ENCODE data around the gene PRSS8. TPM values are rescaled to one million over a fixed set of nuclear protein-coding genes. Genes with fewer than 3 reads are reported as not detected.
"Not testable (repeated sequence)": the region's sequence is repeated elsewhere in the genome, so short reads cannot be mapped to it uniquely, and the experiment has no call there.

PRSS8 gene
- polyA plus RNA-seq, 3 donors from 2014 or later = not detected

DNA sequence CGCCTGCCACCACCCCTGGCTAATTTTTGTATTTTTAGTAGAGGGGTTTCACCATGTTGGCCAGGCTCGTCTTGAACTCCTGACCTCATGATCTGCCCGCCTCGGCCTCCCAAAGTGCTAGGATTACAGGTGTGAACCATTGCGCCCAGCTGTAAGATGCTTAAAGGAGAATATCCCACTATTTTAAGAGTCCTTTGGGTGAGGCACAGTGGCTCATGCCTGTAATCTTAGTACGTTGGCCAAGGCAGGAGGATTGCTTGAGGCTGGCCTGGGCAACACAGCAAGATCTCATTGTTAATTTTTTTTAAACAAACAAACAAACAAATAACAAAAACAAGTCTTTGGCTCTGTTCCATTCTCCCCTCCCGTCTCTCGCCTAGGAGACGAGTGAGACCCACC, 5.5 kb upstream of the PRSS8 start:
- not testable (repeated sequence) for H3K27me3 Mint-ChIP-seq (ENCODE audit: low read depth in 3 of 3); DNase-seq; H3K36me3 Mint-ChIP-seq; H3K9me3 Mint-ChIP-seq
- peak overlapping the region in 1 of 5 donors; percentile 51 for H3K4me3 Mint-ChIP-seq
- peak overlapping the region in 4 of 6 donors; percentile 11 to 69 (median 52) for H3K27ac Mint-ChIP-seq
- H3K4me1 Mint-ChIP-seq = peaks cover 6 to 13% of the 10 kb centered on the region in 2 donors

DNA sequence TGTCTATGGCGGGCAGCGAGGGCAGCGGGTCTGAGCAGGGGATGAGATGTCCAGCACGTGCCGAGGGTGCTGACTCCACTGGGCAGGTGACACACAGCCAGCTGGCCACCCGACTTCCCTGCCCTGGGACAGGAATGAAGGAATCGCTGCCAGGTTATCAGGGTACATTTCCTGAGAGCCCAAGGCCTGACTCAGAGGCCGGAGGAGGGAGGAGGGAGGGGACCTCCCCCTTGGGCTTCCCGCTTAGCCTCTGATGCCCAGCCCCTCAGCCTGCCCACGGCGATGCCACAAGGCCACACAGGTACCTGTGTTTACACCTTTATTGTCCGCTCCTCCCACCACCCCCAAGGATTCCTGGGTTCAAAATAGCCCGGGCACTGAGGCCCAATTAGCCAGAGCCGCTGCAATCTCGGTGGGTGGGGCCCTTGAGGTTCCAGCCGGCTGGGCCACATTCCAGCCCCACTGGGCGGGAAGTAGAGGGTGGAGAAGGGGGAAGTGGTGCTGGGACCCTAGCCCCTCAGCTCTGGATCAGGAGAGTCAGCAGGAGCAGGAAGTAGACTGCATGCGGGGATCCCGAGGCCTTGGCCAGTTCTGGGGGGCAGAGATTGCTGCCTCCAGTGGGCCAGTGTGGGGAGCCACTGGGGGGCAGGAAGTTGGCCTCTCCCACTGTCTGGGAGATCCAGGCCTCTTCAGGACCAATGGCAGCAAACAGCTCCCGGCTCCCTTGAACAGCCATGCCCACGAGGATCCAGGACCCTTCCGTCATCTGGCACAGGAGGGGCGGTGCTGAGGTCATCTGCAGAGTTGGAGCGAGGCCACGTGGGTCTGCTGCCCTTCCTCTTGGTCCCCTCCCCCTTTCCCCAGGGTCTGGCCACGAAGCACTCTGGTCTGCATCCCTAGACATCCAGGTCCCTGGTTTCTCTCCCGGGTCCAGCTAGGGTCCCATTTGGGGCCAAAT, 3.4 kb upstream of the PRSS8 start:
- Mint-ChIP-seq H3K27me3 (ENCODE audit: low read depth in 3 of 3) (no peaks in the 10 kb centered on the region), H3K4me3 (no peak overlapping the region), H3K4me1 (peaks cover 6 to 12% of the 10 kb centered on the region in 2 donors), H3K9me3 (no peaks in the 10 kb centered on the region), H3K36me3 (no peaks in the 10 kb centered on the region), H3K27ac (no peak overlapping the region)
- no peak for DNase-seq

DNA sequence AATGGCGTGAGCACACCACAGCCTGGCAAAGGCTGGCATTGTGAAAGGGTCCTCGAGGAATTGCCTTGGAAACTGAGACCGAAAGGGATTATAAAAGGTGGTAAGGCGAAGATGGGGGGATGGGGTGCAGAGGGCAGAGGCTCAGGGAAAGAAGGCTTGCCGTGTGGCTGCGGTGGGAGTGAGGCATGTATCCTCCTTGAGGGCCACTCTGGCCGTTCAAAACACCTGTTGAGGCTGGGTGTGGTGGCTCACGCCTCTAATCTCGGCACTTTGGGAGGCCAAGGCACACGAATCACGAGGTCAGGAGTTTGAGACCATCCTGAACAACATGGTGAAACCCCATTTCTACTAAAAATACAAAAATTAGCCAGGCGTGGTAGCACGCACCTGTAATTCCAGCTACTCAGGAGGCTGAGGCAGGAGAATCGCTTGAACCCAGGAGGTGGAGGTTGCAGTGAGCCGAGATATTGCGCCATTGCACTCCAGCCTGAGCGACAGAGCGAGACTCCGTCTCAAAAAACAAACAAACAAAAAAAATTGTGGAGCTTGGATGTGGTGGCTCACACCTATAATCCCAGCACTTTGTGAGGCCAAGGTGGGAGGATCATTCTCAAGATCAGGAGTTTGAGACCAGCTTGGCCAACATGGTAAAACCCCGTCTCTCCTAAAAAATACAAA, 1.4 kb upstream of the PRSS8 start:
- not testable (repeated sequence) for H3K27ac Mint-ChIP-seq; H3K4me1 Mint-ChIP-seq; H3K27me3 Mint-ChIP-seq (ENCODE audit: low read depth in 3 of 3); DNase-seq; H3K9me3 Mint-ChIP-seq; H3K4me3 Mint-ChIP-seq
- H3K36me3 Mint-ChIP-seq = peaks cover 0 to 11% (median 0%) of the 10 kb centered on the region in 3 donors

DNA sequence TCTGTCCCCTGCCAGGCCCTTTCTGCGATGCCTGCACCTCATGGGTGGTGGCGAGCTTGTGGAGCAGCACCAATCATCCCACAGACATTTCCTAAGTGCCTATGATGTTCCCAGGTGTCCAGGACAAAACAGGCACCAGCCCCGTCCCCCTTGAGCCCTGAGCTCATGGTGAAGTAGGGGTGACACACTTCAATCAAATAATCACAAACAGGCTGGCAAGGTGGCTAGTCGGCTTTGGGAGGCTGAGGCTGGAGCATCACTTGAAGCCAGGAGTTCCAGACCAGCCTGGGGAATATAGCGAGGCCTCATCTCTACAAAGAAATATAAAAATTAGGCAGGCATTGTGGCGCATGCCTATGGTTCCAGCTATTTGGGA, 748 bp upstream of the PRSS8 start:
- Mint-ChIP-seq H3K36me3 (peaks cover 0 to 11% (median 0%) of the 10 kb centered on the region in 3 donors), H3K9me3 (no peaks in the 10 kb centered on the region), H3K4me3 (no peak overlapping the region), H3K27ac (no peak overlapping the region), H3K4me1 (no peaks in the 10 kb centered on the region), H3K27me3 (ENCODE audit: low read depth in 3 of 3) (no peaks in the 10 kb centered on the region)
- DNase-seq = no peak

DNA sequence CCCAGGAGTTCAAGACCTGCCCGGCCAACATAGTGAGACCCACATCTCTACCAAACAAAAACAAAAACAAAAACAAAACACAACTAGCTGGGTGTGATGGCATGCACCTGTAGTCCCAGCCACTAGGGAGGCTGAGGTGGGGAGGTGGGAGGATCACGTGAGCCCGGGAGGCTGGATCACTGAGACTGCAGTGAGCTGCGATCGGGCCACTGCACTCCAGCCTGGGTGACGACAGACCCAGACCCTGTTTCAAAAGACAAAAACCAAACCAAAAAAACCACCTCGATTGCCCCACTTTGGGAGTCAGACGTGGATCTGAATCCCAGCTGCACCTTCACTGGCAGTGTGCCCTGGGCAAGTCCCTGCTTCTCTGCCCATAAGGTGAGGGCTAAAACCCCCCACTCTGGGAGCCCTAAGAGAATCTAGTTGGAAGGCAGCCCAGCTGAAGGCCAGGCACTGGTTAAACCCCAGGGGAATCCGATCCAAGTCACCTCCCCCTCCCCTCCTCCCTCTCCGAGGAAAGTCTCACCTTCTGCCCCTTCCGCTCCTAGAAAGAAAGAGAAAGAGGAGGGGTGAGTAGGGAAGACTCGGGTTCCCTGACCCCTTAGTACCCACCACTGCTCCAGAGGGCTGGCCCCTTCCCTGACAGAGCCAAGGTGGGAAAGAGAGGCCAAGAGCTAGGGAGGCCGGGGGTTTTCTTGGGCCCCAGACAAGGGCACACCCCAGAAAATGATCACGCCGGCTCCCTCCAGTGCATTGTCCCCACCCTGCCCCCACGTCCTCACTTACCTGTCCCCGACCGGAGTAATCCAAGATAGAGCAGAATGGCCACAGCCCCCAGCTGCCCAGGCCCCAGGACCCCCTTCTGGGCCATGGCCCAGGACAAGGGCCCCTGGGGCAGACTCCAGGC, 647 bp downstream of the PRSS8 start:
- no peak overlapping the region for H3K4me3 Mint-ChIP-seq
- H3K36me3 Mint-ChIP-seq = peaks cover 0 to 15% (median 0%) of the 10 kb centered on the region in 3 donors
- DNase-seq = no peak
- H3K27ac Mint-ChIP-seq = no peak overlapping the region
- no peaks in the 10 kb centered on the region for H3K4me1 Mint-ChIP-seq
- no peaks in the 10 kb centered on the region for H3K27me3 Mint-ChIP-seq (ENCODE audit: low read depth in 3 of 3)
- H3K9me3 Mint-ChIP-seq = no peaks in the 10 kb centered on the region

DNA sequence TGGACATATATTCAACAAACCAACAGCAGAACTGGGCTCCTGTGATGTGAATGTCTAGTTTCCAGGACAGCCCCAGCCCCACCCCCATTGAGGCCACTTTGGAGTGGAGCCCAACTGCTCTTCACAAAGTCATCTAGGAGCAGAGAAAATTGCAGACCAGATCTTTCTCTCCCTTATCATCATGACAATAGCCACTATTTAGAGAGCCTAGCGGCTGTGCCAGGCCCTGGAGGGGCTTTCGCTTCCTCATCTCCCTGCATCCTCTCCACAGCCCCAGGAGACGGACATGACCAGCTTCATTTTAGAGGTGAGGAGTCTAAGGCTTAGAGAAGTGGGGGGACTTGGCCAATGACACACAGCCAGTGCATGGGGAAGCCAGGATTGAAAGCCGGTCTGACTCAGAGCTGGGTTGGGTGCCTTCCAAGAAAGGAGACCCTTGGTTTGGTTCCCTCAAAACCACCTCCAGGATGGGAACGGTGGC, 1.4 kb downstream of the PRSS8 start:
- no peak overlapping the region for H3K4me3 Mint-ChIP-seq
- H3K27me3 Mint-ChIP-seq (ENCODE audit: low read depth in 3 of 3) = no peaks in the 10 kb centered on the region
- H3K9me3 Mint-ChIP-seq = no peaks in the 10 kb centered on the region
- H3K36me3 Mint-ChIP-seq = peaks cover 0 to 15% (median 0%) of the 10 kb centered on the region in 3 donors
- H3K4me1 Mint-ChIP-seq = peaks cover 0 to 1% of the 10 kb centered on the region in 2 donors
- no peak overlapping the region for H3K27ac Mint-ChIP-seq
- no peak for DNase-seq

DNA sequence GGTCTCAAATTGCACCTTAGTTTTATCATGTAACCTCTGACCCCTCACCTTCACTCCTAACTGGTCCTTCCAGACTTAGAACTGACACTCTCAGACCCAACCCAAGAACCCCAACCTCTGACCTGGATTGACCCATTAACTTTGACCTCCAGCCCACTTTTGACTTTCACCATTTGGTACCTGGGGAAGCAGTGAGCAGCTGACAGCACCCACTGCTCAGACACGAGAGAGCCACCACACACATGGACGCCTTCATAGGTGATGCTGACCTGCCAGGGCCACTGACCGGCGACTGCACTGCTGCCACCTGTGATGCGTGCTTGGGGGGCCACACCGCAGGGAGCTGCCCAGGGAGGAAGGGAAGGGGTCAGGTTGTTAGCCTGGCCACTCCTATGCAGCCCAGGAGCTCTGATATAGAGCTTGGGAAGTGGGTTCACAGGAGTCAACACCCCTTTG, 2.5 kb downstream of the PRSS8 start:
- DNase-seq = no peak
- Mint-ChIP-seq H3K4me3 (no peak overlapping the region), H3K27me3 (ENCODE audit: low read depth in 3 of 3) (no peaks in the 10 kb centered on the region), H3K9me3 (no peaks in the 10 kb centered on the region), H3K27ac (peak overlapping the region in 1 of 6 donors; percentile 66), H3K36me3 (peaks cover 0 to 21% (median 0%) of the 10 kb centered on the region in 3 donors), H3K4me1 (peaks cover 6 to 10% of the 10 kb centered on the region in 2 donors)

DNA sequence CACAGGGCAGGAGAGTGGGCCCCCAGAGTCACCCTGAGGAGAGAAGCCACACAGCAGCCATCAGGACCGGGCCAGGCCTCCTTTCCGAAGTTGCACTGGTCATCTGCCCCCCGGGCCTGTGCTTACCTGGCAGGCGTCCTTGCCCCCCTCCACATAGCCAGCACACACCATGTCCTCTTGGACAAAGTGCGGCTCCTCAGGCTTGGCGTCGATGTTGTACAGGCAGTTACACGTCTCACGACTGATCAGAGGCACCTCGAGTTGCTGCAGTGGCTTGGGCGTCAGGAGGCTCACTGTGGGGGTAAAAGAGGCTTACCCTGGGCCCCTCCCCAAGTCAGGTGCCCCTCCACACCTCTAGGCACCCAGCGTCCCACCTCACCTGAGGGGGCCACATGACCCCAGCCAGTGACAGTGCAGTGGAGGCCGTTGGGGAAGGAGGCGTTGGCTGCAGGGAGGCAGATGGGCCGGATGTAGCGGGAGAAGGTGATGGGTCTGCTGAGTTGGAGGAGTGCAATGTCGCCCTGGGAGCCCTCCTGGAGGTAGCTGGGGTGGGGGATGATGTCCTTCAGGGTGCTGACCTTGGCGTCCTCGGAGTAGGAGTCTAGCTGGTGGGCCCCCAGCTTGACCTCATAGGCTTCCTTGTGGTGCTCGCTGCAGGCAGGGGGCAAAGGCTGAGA, 3.1 kb downstream of the PRSS8 start:
- H3K4me1 Mint-ChIP-seq = peaks cover 6 to 10% of the 10 kb centered on the region in 2 donors
- no peak overlapping the region for H3K27ac Mint-ChIP-seq
- no peak overlapping the region for H3K4me3 Mint-ChIP-seq
- no peaks in the 10 kb centered on the region for H3K27me3 Mint-ChIP-seq (ENCODE audit: low read depth in 3 of 3)
- no peaks in the 10 kb centered on the region for H3K9me3 Mint-ChIP-seq
- no peak for DNase-seq
- peaks cover 0 to 21% (median 0%) of the 10 kb centered on the region in 3 donors for H3K36me3 Mint-ChIP-seq

DNA sequence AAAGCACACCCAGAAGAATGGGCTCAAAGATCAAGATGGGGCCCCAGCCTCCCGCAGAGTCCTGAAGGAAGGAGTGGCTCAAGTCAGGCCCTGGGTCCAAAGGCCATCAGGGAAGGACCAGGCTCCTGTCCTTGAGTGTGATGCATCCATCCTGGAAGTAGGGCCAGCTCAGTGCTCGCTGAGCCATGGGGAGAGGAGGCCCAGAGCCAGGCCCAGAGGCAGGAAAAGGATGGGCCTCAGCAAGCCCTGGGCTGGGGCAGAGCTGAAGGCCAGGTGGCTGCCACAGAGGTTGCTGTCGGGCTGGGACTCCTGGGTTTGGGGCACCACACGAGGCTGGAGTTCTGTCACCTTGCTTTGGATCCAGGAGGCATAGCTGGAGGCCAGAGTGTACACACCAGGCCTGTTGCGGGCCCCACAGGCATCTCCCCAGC, 3.7 kb downstream of the PRSS8 start:
- Mint-ChIP-seq H3K4me3 (no peak overlapping the region), H3K27me3 (ENCODE audit: low read depth in 3 of 3) (no peaks in the 10 kb centered on the region), H3K4me1 (peaks cover 6 to 10% of the 10 kb centered on the region in 2 donors), H3K36me3 (peaks cover 0 to 21% (median 0%) of the 10 kb centered on the region in 3 donors), H3K9me3 (no peaks in the 10 kb centered on the region), H3K27ac (no peak overlapping the region)
- DNase-seq = no peak

DNA sequence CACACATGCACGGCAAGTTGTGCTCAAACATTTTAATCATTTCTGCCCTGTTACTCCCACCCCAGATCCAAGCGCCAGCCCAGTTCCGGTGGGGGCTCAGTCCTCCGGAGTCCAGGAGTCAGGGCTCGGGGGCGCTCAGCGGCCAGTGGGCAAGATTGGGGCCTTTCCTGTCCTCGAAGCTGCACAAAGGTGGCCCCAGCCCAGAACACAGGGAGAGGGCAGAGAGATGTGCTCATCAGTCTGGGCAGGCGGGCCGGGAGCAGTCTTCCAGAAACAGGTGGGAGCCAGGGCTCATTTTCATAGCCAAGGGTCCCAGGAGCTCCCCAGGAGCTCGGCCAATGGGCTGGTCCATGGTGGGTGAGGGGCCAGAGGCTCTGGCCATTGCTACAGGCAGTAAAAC, 4.1 kb downstream of the PRSS8 start:
- Mint-ChIP-seq H3K9me3 (no peaks in the 10 kb centered on the region), H3K4me3 (no peak overlapping the region), H3K4me1 (peaks cover 6 to 10% of the 10 kb centered on the region in 2 donors), H3K27me3 (ENCODE audit: low read depth in 3 of 3) (peaks cover 0 to under 1% (median 0%) of the 10 kb centered on the region in 3 donors), H3K27ac (no peak overlapping the region), H3K36me3 (peaks cover 0 to 22% (median under 1%) of the 10 kb centered on the region in 3 donors)
- DNase-seq = no peak

DNA sequence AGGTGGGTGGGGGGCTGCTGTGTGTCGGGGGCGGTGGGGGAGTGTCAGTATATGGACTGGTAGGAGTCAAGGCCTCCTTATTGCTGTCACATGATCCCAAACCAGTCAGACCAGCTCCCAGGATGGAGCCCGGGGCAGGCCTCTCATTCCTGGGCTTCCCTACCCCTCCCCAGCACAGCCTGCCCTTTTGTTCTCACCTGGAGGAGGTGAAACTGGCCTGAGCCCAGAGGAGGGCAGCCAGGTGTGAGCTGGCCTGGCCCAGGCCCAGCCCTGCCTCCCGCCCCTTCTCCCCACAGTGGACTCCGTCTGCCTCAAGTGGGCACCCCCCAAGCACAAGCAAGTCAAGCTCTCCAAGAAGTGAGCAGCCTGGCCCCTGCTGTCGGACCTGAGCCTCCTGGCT, 4.6 kb downstream of the PRSS8 start:
- H3K36me3 Mint-ChIP-seq = peaks cover 4 to 27% (median 6%) of the 10 kb centered on the region in 3 donors
- H3K27me3 Mint-ChIP-seq (ENCODE audit: low read depth in 3 of 3) = peaks cover 0 to 1% (median 0%) of the 10 kb centered on the region in 3 donors
- H3K4me3 Mint-ChIP-seq = no peak overlapping the region
- H3K4me1 Mint-ChIP-seq = peaks cover 6 to 10% of the 10 kb centered on the region in 2 donors
- no peak overlapping the region for H3K27ac Mint-ChIP-seq
- H3K9me3 Mint-ChIP-seq = no peaks in the 10 kb centered on the region
- no peak for DNase-seq

DNA sequence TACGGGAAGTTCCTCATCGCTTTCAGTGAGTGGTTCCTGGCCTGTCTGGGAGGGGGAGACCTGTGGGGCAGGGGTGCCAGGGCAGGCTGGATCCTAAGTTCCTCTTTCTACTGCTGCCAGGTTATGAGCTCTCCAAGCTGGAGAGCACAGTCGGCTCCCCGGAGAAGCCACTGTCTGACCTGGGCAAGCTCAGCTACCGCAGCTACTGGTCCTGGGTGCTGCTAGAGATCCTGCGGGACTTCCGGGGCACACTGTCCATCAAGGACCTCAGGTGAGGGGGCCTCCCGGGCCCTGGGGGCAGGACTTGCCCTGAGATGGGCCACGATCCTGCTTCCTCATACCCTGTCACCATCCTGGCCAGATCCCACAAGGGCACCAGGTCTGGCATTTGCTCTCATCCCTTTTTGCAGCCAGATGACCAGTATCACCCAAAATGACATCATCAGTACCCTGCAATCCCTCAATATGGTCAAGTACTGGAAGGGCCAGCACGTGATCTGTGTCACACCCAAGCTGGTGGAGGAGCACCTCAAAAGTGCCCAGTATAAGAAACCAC, 5.1 kb downstream of the PRSS8 start:
- H3K4me1 Mint-ChIP-seq = peaks cover 6 to 10% of the 10 kb centered on the region in 2 donors
- no peaks in the 10 kb centered on the region for H3K9me3 Mint-ChIP-seq
- H3K36me3 Mint-ChIP-seq = peaks cover 7 to 30% (median 8%) of the 10 kb centered on the region in 3 donors
- H3K27me3 Mint-ChIP-seq (ENCODE audit: low read depth in 3 of 3) = peaks cover 0 to 1% (median 0%) of the 10 kb centered on the region in 3 donors
- no peak overlapping the region for H3K4me3 Mint-ChIP-seq
- no peak for DNase-seq
- H3K27ac Mint-ChIP-seq = no peak overlapping the region

Data from immature natural killer cell (primary cell).